Heart left ventricle (tissue), 16 donors: ENCODE measurements around the gene RPL38. TPM values are rescaled to one million over a fixed set of nuclear protein-coding genes. Genes with fewer than 3 reads are reported as not detected.

Experiments used
- ATAC-seq, 4 donors: fragments of 200-7000 bp; cut with Tn5 transposase; one replicate each; pipeline ENCODE4 v1.9.1; 2020 to 2022; ENCODE audit warnings: moderate library complexity in 4 of 4, mild to moderate bottlenecking in 3 of 4, moderate number of reproducible peaks in 1 of 4
- DNase-seq, 5 donors: peaks; one replicate each; pipeline ENCODE4 v3.0.0-alpha.2; 2020
- H3K27ac ChIP-seq, 12 donors: fragments of 200-600 bp; sonication (generic) in 4 of 12; one replicate each; pipeline versions ENCODE4 v1.5.0 to v1.8.0; 2016 to 2022; ENCODE audit warnings: mild to moderate bottlenecking in 2 of 12
- H3K27me3 ChIP-seq, 9 donors: fragments of 200-600 bp; sonication (generic) in 2 of 9; one replicate each; pipeline versions ENCODE4 v1.5.1 to v1.8.0; 2016 to 2022; ENCODE audit warnings: mild to moderate bottlenecking in 3 of 9
- H3K36me3 ChIP-seq, 9 donors: fragments of 200-600 bp; sonication (generic) in 2 of 9; one replicate each; pipeline versions ENCODE4 v1.5.0 to v1.8.0; 2018 to 2022; ENCODE audit warnings: mild to moderate bottlenecking in 2 of 9
- H3K4me1 ChIP-seq, 12 donors: fragments of 200-600 bp; sonication (generic) in 4 of 12; one replicate each; pipeline versions ENCODE4 v1.5.0 to v1.8.0; 2016 to 2022; ENCODE audit warnings: mild to moderate bottlenecking in 3 of 12
- H3K4me3 ChIP-seq, 12 donors: fragments of 200-600 bp; sonication (generic) in 4 of 12; one replicate each; pipeline versions ENCODE4 v1.5.0 to v1.8.0; 2017 to 2022; ENCODE audit warnings: mild to moderate bottlenecking in 9 of 12, moderate library complexity in 4 of 12
- H3K9me3 ChIP-seq, 12 donors: fragments of 200-600 bp; sonication (generic) in 4 of 12; one replicate each; pipeline versions ENCODE4 v1.5.0 to v1.8.0; 2016 to 2022; ENCODE audit warnings: mild to moderate bottlenecking in 1 of 12
- CTCF ChIP-seq, 12 donors: fragments of 200-600 bp; sonication (generic) in 4 of 12; IDR thresholded peaks; one replicate each; pipeline versions ENCODE4 v1.5.0 to v1.8.0; 2018 to 2022; ENCODE audit warnings: antibody characterized with exemption in 12 of 12, mild to moderate bottlenecking in 5 of 12
- POLR2A ChIP-seq, 2 donors: fragments of 450-650 bp; IDR thresholded peaks; one replicate each; pipeline ENCODE4 v1.6.1; 2017; ENCODE audit warnings: antibody characterized with exemption in 2 of 2, mild to moderate bottlenecking in 2 of 2, moderate library complexity in 2 of 2
- WGBS, 4 donors: extraction: QIAGEN DNeasy Blood & Tissue Kit in 2 of 4; methylation state at CpG; one replicate each; pipeline versions ENCODE4 v1.1.5 to v1.1.7; 2013 to 2018; 5-methylcytosine and 5-hydroxymethylcytosine counted together
- intact Hi-C, 10 donors: fragments of 100-400 bp; cut with DNase I; formaldehyde crosslinking; loops; one replicate each; pipeline versions ENCODE4 v1.11.1 to v1.14.2; 2022
- polyA plus RNA-seq, 2 donors: library from polyadenylated mRNA; stranded (reverse); fragments of 200-250 nt; gene quantifications; one replicate each; pipeline ENCODE4 v1.2.3, GENCODE V29; 2013
- total RNA-seq, 9 donors: library from RNA; depleted of rRNA in 2 of 9; stranded (reverse); fragments of >200 nt in 2 of 9; fragmentation: NEBNext Ultra II Directional in 3 of 9; extraction: Animal tissue kit (Norgen Biotek cat#: 25700) in 3 of 9; gene quantifications; one replicate each; pipeline versions ENCODE4 v1.1.0 to v1.2.4, GENCODE V29; 2016 to 2023
- donor health status: ischemic (EF 13 %, LVEDD 7.1; RV severe dilation, severe dysfunction).
- donor health status: healthy with polysubstance abuse.
- donor health status: DM: no; HTN: yes; CAD: no.
- donor health status: DM: no; HTN: no; CAD: no.
- donor health status: ischemic (EF 25% LVEDD 6.9; RV normal size, moderate dysfunction).
- donor health status: ischemic (EF 25% LVEDD 5.7; RV mildly dilated, moderate dysfunction).
- donor health status: healthy.
- donor health status: DM: yes; HTN: yes; CAD: no.
- donor health status: ischemic (EF 35%, LVEDD 5.7; RV mildly dilated, moderate dysfunction).
- donor health status: nonischemic (EF 11% LVEDD 7.7; RV severe dilation, severe dysfunction).
- donor health status: DM: yes; HTN: yes; CAD: no.
- donor health status: PGD.
- donor health status: ischemic (EF 29% LVEDD 5.4; RV normal size, mild dysfunction).
- donor health status: nonischemic (EF 23%, LVEDD 6.1; RV moderate dilation, normal function).

RPL38 gene
- total and polyA plus RNA-seq, 11 donors: 244 to 1,830 (median 740) TPM

- ATAC-seq (no peak), DNase-seq (no peak)
- H3K36me3 ChIP-seq: peaks cover 0 to 50% (median 20%) of the 10 kb centered on the region in 9 donors
- intact Hi-C loops: no loop called here
- no peaks in the 10 kb centered on the region for H3K27me3 ChIP-seq
- no peak overlapping the region for H3K4me3 ChIP-seq
- TF ChIP-seq CTCF (IDR thresholded peaks at IDR 0.05): no peak
- TF ChIP-seq POLR2A (IDR thresholded peaks at IDR 0.05): no peak
- no peak overlapping the region for H3K27ac ChIP-seq
- 83 to 95% (median 93%) methylated on average over 5 of the region's 5 CpGs for WGBS, 4 donors
- peaks cover 0 to 24% (median 0%) of the 10 kb centered on the region in 12 donors for H3K4me1 ChIP-seq
- no peaks in the 10 kb centered on the region for H3K9me3 ChIP-seq
Observed at GRCh38 chr17:74228306-74228978, 25.0 kb downstream of the RPL38 start.

GRCh38 chr17:74230896-74231295 lies 27.4 kb downstream of the RPL38 start:
- Histone ChIP-seq H3K4me1 (peaks cover 0 to 42% (median 15%) of the 10 kb centered on the region in 12 donors), H3K36me3 (peaks cover 0 to 35% (median 9%) of the 10 kb centered on the region in 9 donors), H3K27me3 (no peaks in the 10 kb centered on the region), H3K4me3 (no peak overlapping the region), H3K9me3 (no peaks in the 10 kb centered on the region), H3K27ac (no peak overlapping the region)
- intact Hi-C loops: no loop called here
- WGBS, 4 donors: 92 to 95% (median 95%) methylated on average over 10 to 16 of the region's 16 CpGs
- no peak for DNase-seq
- TF ChIP-seq POLR2A (IDR thresholded peaks at IDR 0.05): no peak
- no peak for TF ChIP-seq CTCF (IDR thresholded peaks at IDR 0.05)
- no peak for ATAC-seq

DNA sequence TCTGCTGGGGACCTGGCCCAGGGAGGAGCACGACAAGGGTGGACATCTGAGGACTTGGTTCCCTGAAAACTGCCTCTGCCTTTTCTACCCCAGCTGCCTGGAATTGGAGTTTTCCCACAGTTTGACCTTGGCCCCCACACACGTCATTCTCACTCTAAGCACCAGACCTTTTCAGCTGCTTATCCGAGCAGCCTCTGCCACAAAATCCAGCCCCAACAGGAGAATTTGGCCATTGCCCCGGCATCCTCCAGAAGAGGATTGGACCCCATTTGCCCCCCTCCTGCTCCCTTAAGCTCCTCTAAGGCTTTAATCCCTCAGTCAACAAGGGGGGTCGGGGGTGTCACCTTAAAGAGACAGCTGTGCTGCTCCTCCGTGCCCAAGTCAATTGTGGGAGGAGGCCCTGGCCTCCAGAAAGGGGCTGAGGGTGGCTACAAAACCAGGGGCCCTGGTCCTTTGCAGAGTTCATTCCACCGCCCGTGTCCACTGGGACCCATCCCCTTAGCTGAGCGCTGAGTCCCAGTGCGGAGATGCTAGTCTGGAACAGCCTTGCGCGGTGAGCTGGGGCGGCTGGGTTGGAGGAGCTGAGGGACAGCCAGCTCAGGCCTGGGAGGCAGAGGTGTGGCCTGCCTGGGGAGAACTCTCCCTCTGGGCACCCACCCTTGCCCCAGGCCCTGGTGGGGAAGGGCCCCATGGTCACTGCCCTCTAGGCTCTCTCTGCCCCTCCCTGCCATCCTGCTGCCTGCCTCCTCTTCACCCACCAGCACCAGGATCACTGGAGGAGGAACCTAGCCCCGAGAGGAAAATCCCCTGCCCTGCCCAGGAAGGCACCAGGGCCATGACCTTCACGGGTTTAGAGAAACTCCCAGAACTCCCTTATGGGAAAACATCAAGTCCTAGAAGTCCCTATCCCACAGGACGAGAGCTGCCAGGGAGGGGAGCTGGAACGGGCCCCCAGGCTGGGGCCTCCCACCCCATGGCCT lies 28.7 kb downstream of the RPL38 start:
- intact Hi-C loops: no loop called here
- Histone ChIP-seq H3K27ac (no peak overlapping the region), H3K27me3 (no peaks in the 10 kb centered on the region), H3K9me3 (no peaks in the 10 kb centered on the region), H3K4me1 (peaks cover 0 to 48% (median 24%) of the 10 kb centered on the region in 12 donors), H3K4me3 (no peak overlapping the region), H3K36me3 (peaks cover 0 to 30% (median 9%) of the 10 kb centered on the region in 9 donors)
- 79 to 84% (median 82%) methylated on average over 8 to 17 of the region's 17 CpGs for WGBS, 4 donors
- ATAC-seq (no peak), DNase-seq (no peak)
- TF ChIP-seq CTCF (IDR thresholded peaks at IDR 0.05) (no peak), POLR2A (IDR thresholded peaks at IDR 0.05) (no peak)

DNA sequence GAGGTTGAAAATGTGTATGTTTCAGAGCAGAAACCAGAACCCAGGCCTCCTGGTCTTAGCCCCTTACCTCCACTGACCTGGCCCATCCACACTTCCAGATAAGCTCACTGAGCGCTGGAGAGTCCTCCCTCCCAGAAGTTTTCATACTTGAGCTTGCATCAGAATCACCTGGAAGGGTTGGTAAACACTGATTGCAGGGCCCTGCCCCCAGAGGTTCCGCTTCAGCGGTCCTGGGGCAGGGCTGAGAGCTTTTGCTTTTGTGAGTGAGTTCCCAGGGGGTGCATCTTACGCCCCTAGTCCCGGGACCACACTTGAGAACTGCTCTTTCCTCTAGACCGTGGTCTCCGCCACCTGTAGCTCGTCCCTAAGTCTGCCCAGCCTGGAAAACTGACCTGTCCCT lies 30.5 kb downstream of the RPL38 start:
- TF ChIP-seq CTCF (IDR thresholded peaks at IDR 0.05): no peak
- no peak for TF ChIP-seq POLR2A (IDR thresholded peaks at IDR 0.05)
- no peak overlapping the region for H3K4me3 ChIP-seq
- ATAC-seq (no peak), DNase-seq (no peak)
- H3K27ac ChIP-seq: peak overlapping the region in 1 of 12 donors; percentile 91
- H3K36me3 ChIP-seq: peaks cover 0 to 37% (median 10%) of the 10 kb centered on the region in 9 donors
- 87 to 96% (median 93%) methylated on average over 7 to 8 of the region's 8 CpGs for WGBS, 4 donors
- no peaks in the 10 kb centered on the region for H3K27me3 ChIP-seq
- peaks cover 0 to 51% (median 24%) of the 10 kb centered on the region in 12 donors for H3K4me1 ChIP-seq
- intact Hi-C loops: loop anchor here in 1 of 10 donors (2.0 kb wide), 1 partner anchor 15 kb away; no protein-coding TSS in a partner anchor
- no peaks in the 10 kb centered on the region for H3K9me3 ChIP-seq
